Subcutaneous preadipocyte (primary cell): ENCODE measurements around the gene SH3GL1. TPM values are rescaled to one million over a fixed set of nuclear protein-coding genes. Genes with fewer than 3 reads are reported as not detected.

Source experiments
- small RNA-seq: library from RNA; depleted of rRNA; stranded (forward); fragments of <200 nt; gene quantifications from one replicate; pipeline ENCODE3, GENCODE V24; 2012
- total RNA-seq: library from RNA; depleted of rRNA; stranded (reverse); fragments of >200 nt; gene quantifications from 2 replicates; pipeline ENCODE4 v1.2.3, GENCODE V29; 2012

Gene SH3GL1
- 111 and 126 TPM in 2 replicates for total RNA-seq

DNA sequence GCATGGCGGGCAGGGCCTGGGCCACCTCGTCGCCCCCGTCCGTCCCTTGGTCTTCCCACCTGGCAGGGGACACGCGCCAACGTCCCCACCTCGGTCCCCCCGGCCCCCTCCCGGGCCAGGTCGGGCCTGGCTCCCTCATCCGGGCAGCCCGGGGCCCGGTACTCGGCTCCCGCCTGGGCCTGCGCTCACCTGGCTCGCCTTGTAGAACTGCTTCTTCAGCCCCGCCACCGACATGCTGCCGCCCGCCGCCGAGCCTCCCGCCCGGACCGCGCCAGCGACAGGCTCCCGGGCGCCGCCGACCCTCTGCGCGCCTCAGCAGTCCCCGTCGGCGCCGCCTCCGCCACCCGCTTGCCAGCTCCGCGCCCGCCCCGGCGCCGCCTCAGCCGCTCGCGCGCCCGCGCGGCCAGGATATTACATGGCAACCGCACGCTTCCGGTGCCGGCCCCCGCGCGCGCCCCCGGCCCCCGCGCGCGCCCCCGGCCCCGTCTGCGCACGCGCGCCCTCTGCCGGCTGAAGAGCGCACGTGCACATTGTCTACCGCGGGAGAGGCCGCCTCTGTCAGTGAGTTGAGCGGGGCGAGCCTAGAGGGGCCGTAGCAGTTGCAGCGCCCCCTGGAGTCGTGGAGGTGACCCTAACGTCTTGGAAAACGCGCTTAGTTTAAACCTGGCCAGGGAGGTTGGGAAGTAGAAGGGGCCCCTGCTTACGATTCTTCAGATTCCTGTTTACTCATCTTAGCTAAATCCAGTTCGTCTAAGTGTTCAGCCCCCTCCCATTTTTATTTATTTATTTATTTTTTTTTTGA is at the start of gene SH3GL1:
TSS of gene SH3GL1 (minus strand) at position 413 of the 802 bp plus-strand sequence. CDS start at position 234, 179 bp downstream.

GRCh38 chr19:4402171-4403004 is 2.0 kb upstream of the SH3GL1 start, which contains the start of gene CHAF1A:
Gene CHAF1A (plus strand): TSS chr19:4402640. CDS start chr19:4402763, 123 bp downstream.

GRCh38 chr19:4343370-4344307 is 56.7 kb downstream of the SH3GL1 start, which contains the start of gene MPND:
Gene MPND (plus strand): TSS chr19:4343562. CDS start chr19:4343594, 32 bp downstream.

DNA sequence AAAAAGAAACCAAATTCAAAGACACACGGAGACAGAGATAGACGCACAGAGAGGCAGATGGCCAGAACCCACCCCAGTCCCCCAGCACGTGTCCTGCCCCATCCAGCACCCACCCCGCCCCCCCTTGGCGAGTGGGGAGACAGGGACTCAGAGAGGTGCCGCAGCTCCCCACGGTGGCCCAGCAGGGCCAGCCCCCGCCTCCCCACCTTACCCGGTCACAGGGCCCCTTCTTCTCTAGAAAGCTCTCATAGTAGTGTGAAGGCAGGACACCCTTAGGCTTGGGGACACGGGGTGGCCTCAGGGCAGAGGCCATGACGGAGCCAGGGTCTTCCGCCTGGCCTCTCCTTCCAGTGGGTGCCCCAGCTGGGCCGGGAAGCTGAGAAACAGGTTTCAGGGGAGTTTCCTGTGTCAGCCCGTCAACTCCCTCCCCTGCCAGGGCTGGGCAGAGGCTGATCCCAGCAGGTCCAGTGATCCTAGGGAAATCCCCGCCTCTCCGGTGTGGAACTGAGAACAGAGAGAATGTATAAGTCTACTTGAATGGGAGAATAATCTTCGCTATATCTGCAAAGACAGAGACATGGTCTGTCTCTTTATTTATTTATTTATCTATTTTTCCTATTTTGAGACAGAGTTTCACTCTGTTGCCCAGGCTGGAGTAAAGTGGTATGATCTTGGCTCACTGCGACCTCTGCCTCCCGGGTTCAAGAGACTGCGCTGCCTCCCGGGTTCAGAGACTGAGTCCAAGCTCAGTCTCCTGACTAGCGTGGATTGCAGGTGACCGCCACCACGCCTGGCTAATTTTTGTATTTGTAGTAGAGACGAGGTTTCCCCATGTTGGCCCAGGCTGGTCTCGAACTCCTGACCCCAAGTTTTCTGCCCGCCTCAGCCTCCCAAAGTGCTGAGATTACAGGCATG is 61.6 kb downstream of the SH3GL1 start, which contains the start of gene STAP2:
TSS of gene STAP2 (minus strand) at position 387 of the 915 bp plus-strand sequence. CDS start at position 313, 74 bp downstream.

Small RNAs within 50 kb of the gene (small RNA-seq; reads per million reads assigned to genes)
- gene MIR4746, result not detected

Other genes with a start within 250 kb of the SH3GL1 start
- gene CREB3L3, start 246.9 kb downstream of the SH3GL1 start, total RNA-seq, result not detected in 2 replicates
- 12.1 and 14.9 TPM in 2 replicates for gene SIRT6, start 218.0 kb downstream of the SH3GL1 start, total RNA-seq
- gene ANKRD24, start 217.9 kb downstream of the SH3GL1 start, total RNA-seq, result 0.20 and 0.37 TPM in 2 replicates
- gene EBI3, start 171.0 kb downstream of the SH3GL1 start, total RNA-seq, result under 0.01 TPM in 1 of 2 replicates, not detected in the other
- gene YJU2, start 153.5 kb downstream of the SH3GL1 start, total RNA-seq, result 16.2 and 17.6 TPM in 2 replicates
- gene SHD, start 121.3 kb downstream of the SH3GL1 start, total RNA-seq, result not detected in 2 replicates
- not detected in 2 replicates for gene TMIGD2, start 98.2 kb downstream of the SH3GL1 start, total RNA-seq
- gene FSD1, start 95.9 kb downstream of the SH3GL1 start, total RNA-seq, result 2.6 and 5.3 TPM in 2 replicates
- gene STAP2, start 61.7 kb downstream of the SH3GL1 start, total RNA-seq, result 2.9 and 4.1 TPM in 2 replicates
- gene MPND, start 57.0 kb downstream of the SH3GL1 start, total RNA-seq, result 6.3 and 6.6 TPM in 2 replicates
- gene CHAF1A, start 2.1 kb upstream of the SH3GL1 start, total RNA-seq, result 11.8 and 29.9 TPM in 2 replicates
- 98.1 and 113 TPM in 2 replicates for gene UBXN6, start 57.2 kb upstream of the SH3GL1 start, total RNA-seq
- gene HDGFL2, start 71.8 kb upstream of the SH3GL1 start, total RNA-seq, result 53.6 and 56.5 TPM in 2 replicates
- 2.6 and 4.7 TPM in 2 replicates for gene PLIN4, start 117.9 kb upstream of the SH3GL1 start, total RNA-seq
- under 0.01 TPM in 1 of 2 replicates, not detected in the other for gene PLIN5, start 134.7 kb upstream of the SH3GL1 start, total RNA-seq
- gene LRG1, start 139.5 kb upstream of the SH3GL1 start, total RNA-seq, result under 0.01 TPM in 1 of 2 replicates, not detected in the other
- 0.37 TPM in 1 of 2 replicates, not detected in the other for gene SEMA6B, start 159.1 kb upstream of the SH3GL1 start, total RNA-seq
- 1.8 and 3.9 TPM in 2 replicates for gene TNFAIP8L1, start 239.0 kb upstream of the SH3GL1 start, total RNA-seq